ENCODE results near the gene EHMT1. TPM values are rescaled to one million over a fixed set of nuclear protein-coding genes. Genes with fewer than 3 reads are reported as not detected.

Gene EHMT1
- total and polyA plus RNA-seq, 2 of the 8 experiments (the other 6 are each of a cell fraction or from before 2014, with no cell fraction given) = 95.7 to 163 TPM

- Histone ChIP-seq H2BK120ac (replicated peaks; ENCODE audit: low read depth, low read length) (no peak overlapping the region), H4K20me1 (replicated peaks in 1 of 2; ENCODE audit: control insufficient read depth in 1 of 2, insufficient read depth in 2 of 2, low read length in 2 of 2) (peaks cover 0 to 3% of the 10 kb centered on the region in 2 experiments), H3K9me3 (ENCODE audit: insufficient read depth in 2 of 2, low read depth in 1 of 2, low read length in 1 of 2) (peaks cover 16 to 52% of the 10 kb centered on the region in 2 experiments; a peak in 3 of 4 replicates), H3K4me2 (ENCODE audit: insufficient read depth in 1 of 2, low read depth in 2 of 2, low read length in 2 of 2) (no peak overlapping the region), H3K23me2 (ENCODE audit: low read depth, low read length) (peaks cover 2% of the 10 kb centered on the region; the same call in 1 of the 2 replicates), H3K4me1 (replicated peaks in 1 of 4; ENCODE audit: control insufficient read depth in 3 of 4, insufficient read depth in 4 of 4, low read length in 3 of 4) (no peaks in the 10 kb centered on the region; a peak in 1 of 7 replicates), H2BK12ac (ENCODE audit: low read depth, low read length) (no peak overlapping the region), H2BK5ac (ENCODE audit: low read depth, low read length) (no peak overlapping the region), H3K4ac (replicated peaks; ENCODE audit: insufficient read length, low read depth, low read length) (no peak overlapping the region), H2BK15ac (ENCODE audit: low read length) (0 out of 2 replicates have a peak overlapping the region, but pooled peaks have one; percentile 38), H2AK5ac (ENCODE audit: low read depth, low read length) (no peak overlapping the region), H3K27ac (ENCODE audit: low read depth, low read length) (no peak overlapping the region), H3K9ac (replicated peaks in 1 of 4; ENCODE audit: extremely low read depth in 1 of 4, low read depth in 3 of 4, low read length in 3 of 4) (no peak overlapping the region), H3K14ac (ENCODE audit: insufficient read length) (no peak overlapping the region), H4K8ac (ENCODE audit: extremely low read depth, insufficient read depth, low read length) (no peak overlapping the region), H3K18ac (ENCODE audit: extremely low read depth, low read length) (no peak overlapping the region), H3K56ac (replicated peaks; ENCODE audit: insufficient read length, low read depth, low read length) (no peak overlapping the region), H3K36me3 (ENCODE audit: control insufficient read depth in 2 of 4, insufficient read depth in 4 of 4, low read length in 3 of 4) (no peaks in the 10 kb centered on the region), H2AFZ (ENCODE audit: low read length) (no peak overlapping the region), H3K27me3 (replicated peaks in 1 of 4; ENCODE audit: control insufficient read depth in 3 of 4, extremely low read depth in 1 of 4, insufficient read depth in 3 of 4, low read length in 3 of 4) (peaks cover 0 to 8% (median 4%) of the 10 kb centered on the region in 4 experiments; a peak in 5 of 7 replicates), H4K5ac (ENCODE audit: insufficient read length, low read depth, low read length) (no peak overlapping the region), H3K79me1 (ENCODE audit: low read depth, low read length) (no peaks in the 10 kb centered on the region), H4K91ac (replicated peaks; ENCODE audit: insufficient read length, low read length) (no peak overlapping the region), H3K23ac (ENCODE audit: insufficient read length) (no peak overlapping the region), H3K4me3 (ENCODE audit: extremely low read depth in 1 of 4, insufficient read depth in 2 of 4, low read depth in 3 of 4, low read length in 4 of 4) (no peak overlapping the region), H2BK20ac (ENCODE audit: low read length) (no peak overlapping the region), H3K79me2 (ENCODE audit: control insufficient read depth in 1 of 2, insufficient read depth in 2 of 2, low read length in 2 of 2) (no peaks in the 10 kb centered on the region)
- POLR2A ChIA-PET (ENCODE audit: partially characterized antibody) = no interaction called here
- DNase-seq (ENCODE audit: low read depth in 1 of 2, low spot score in 2 of 2) (no peak), FAIRE-seq (no peak)
- CTCF ChIA-PET (ENCODE audit: partially characterized antibody) = no interaction called here
- TF ChIP-seq ZNF274 (IDR thresholded peaks at IDR 0.05; ENCODE audit: borderline replicate concordance, extremely low read depth, low read length) = no peak
- TF ChIP-seq MAFK (IDR thresholded peaks at IDR 0.05; ENCODE audit: low read depth, low read length) = no peak
- no peak for TF ChIP-seq USF2 (IDR thresholded peaks at IDR 0.05; ENCODE audit: low read length)
- TF ChIP-seq POLR2A (IDR thresholded peaks at IDR 0.05; ENCODE audit: control extremely low read depth in 1 of 2, low read depth in 2 of 2, low read length in 2 of 2) = no peak
- TF ChIP-seq YY1 (IDR thresholded peaks at IDR 0.05; ENCODE audit: low read depth, low read length) = no peak
- no peak for TF ChIP-seq CBX5 (IDR thresholded peaks at IDR 0.05; ENCODE audit: low read depth, low read length)
- TF ChIP-seq SUZ12 (IDR thresholded peaks at IDR 0.05; ENCODE audit: low read length) = no peak
- no peak for TF ChIP-seq EGR1 (IDR thresholded peaks at IDR 0.05; ENCODE audit: borderline replicate concordance, low read depth, low read length)
- no peak for TF ChIP-seq EZH2 (IDR thresholded peaks at IDR 0.05; ENCODE audit: low read depth, low read length, severe bottlenecking)
- no peak for TF ChIP-seq RNF2 (IDR thresholded peaks at IDR 0.05; ENCODE audit: borderline replicate concordance, low read depth, low read length, missing control alignments, poor library complexity, severe bottlenecking)
- TF ChIP-seq CTBP2 (IDR thresholded peaks at IDR 0.05; ENCODE audit: borderline replicate concordance, insufficient read depth, insufficient read length, low read length) = no peak
- WGBS, 2 experiments (ENCODE audit: extremely low coverage in 1 of 2, insufficient coverage in 1 of 2, insufficient read length in 1 of 2, insufficient replicate concordance in 2 of 2, low coverage in 1 of 2, low lambda C conversion rate in 2 of 2, missing lambda C conversion rate in 1 of 2) = 90% methylated on average over 10 of the region's 10 CpGs; no CpG with 5 or more reads in 1 of the 2 experiments
Observed at GRCh38 chr9:137872296-137872695, 253.5 kb downstream of the EHMT1 start.

All from H1 (cell line).